Keratinocyte (primary cell): Measurements from ENCODE around the gene CLIP4. TPM values are rescaled to one million over a fixed set of nuclear protein-coding genes. Genes with fewer than 3 reads are reported as not detected.

Experiments used
- DNase-seq: peaks from one replicate; pipeline ENCODE4 v3.0.0-alpha.2; 2011; ENCODE audit warnings: low read depth, missing footprints, low spot score
- FAIRE-seq: peaks from 2 replicates; lab custom pipeline; 2011; peaks lifted over from hg19 to GRCh38; lab: Jason Lieb, UNC
- H2AFZ ChIP-seq: 2 replicates; pipeline ENCODE4 v1.6.0; 2012; ENCODE audit warnings: low read length, control low read depth, inconsistent platforms; ENCODE audit not compliant: control insufficient read depth
- H3K27ac ChIP-seq: 2 replicates; pipeline ENCODE4 v1.5.1; 2011; ENCODE audit warnings: low read length; ENCODE audit not compliant: control insufficient read depth, insufficient read depth
- H3K27me3 ChIP-seq: 3 replicates; pipeline ENCODE4 v1.6.0; 2011; ENCODE audit warnings: low read length; ENCODE audit not compliant: control insufficient read depth, insufficient read depth; ENCODE audit errors: extremely low read depth
- H3K36me3 ChIP-seq, 2 experiments: 2 replicates in 1 of 2; 3 replicates in 1 of 2; pipeline ENCODE4 v1.5.1; 2011; ENCODE audit warnings: low read length in 2 of 2, mild to moderate bottlenecking in 1 of 2; ENCODE audit not compliant: control insufficient read depth in 2 of 2, insufficient read depth in 2 of 2; ENCODE audit errors: extremely low read depth in 1 of 2
- H3K4me1 ChIP-seq: 3 replicates; pipeline ENCODE4 v1.5.1; 2011; ENCODE audit warnings: low read length; ENCODE audit not compliant: control insufficient read depth, insufficient read depth; ENCODE audit errors: extremely low read depth
- H3K4me2 ChIP-seq: 3 replicates; pipeline ENCODE4 v1.6.0; 2011; ENCODE audit warnings: low read depth, low read length; ENCODE audit not compliant: control insufficient read depth, insufficient read depth; ENCODE audit errors: extremely low read depth
- H3K4me3 ChIP-seq, 3 experiments: fragments of 200-600 bp in 1 of 3; sonication (generic) in 1 of 3; 2 replicates in 2 of 3; 3 replicates in 1 of 3; pipeline ENCODE4 v1.5.1; 2011 to 2016; ENCODE audit warnings: low read length in 3 of 3, mild to moderate bottlenecking in 3 of 3, control low read depth in 2 of 3, inconsistent platforms in 1 of 3, low read depth in 1 of 3, mixed read lengths in 1 of 3, mixed run types in 1 of 3, moderate library complexity in 1 of 3; ENCODE audit not compliant: control insufficient read depth in 2 of 3, insufficient read depth in 2 of 3; ENCODE audit errors: extremely low read depth in 1 of 3
- H3K79me2 ChIP-seq: 2 replicates; pipeline ENCODE4 v1.6.0; 2012; ENCODE audit warnings: low read length; ENCODE audit not compliant: control insufficient read depth, insufficient read depth
- H3K9ac ChIP-seq: 3 replicates; pipeline ENCODE4 v1.6.0; 2011; ENCODE audit warnings: low read length; ENCODE audit not compliant: control insufficient read depth, insufficient read depth; ENCODE audit errors: extremely low read depth
- H3K9me1 ChIP-seq: 3 replicates; pipeline ENCODE4 v1.6.0; 2011; ENCODE audit warnings: low read length; ENCODE audit not compliant: control insufficient read depth, insufficient read depth; ENCODE audit errors: extremely low read depth
- H3K9me3 ChIP-seq: 2 replicates; pipeline ENCODE4 v1.5.1; 2012; ENCODE audit warnings: low read depth, low read length; ENCODE audit not compliant: control insufficient read depth
- H4K20me1 ChIP-seq: 3 replicates; pipeline ENCODE4 v1.6.0; 2011; ENCODE audit warnings: low read length; ENCODE audit not compliant: control insufficient read depth, insufficient read depth; ENCODE audit errors: extremely low read depth
- CTCF ChIP-seq, 3 experiments: IDR thresholded peaks in 1 of 3; conservative IDR thresholded peaks in 1 of 3; optimal IDR thresholded peaks in 1 of 3; 2 replicates in 2 of 3; 3 replicates in 1 of 3; pipeline versions ENCODE3 to v1.5.1; 2011; ENCODE audit warnings: low read length in 3 of 3, mild to moderate bottlenecking in 3 of 3, moderate library complexity in 2 of 3, control low read depth in 1 of 3, inconsistent platforms in 1 of 3; ENCODE audit not compliant: insufficient read depth in 2 of 3; ENCODE audit errors: extremely low read depth in 1 of 3
- EZH2 ChIP-seq: IDR thresholded peaks from one replicate; pipeline ENCODE4 v1.6.1; 2012; ENCODE audit warnings: inconsistent platforms, mild to moderate bottlenecking, low read length, moderate library complexity
- dilution Hi-C: fragments of 300-500 bp; cut with MboI; formaldehyde crosslinking; loops from one replicate; pipeline ENCODE4 v1.7.0; 2020; ENCODE audit warnings: low sequenced_read_pairs; ENCODE audit not compliant: extremely low pct_ligation_motif_present
- polyA plus RNA-seq, 5 experiments: library from polyadenylated mRNA; depleted of rRNA in 3 of 5; stranded (reverse) in 3 of 5; stranded (forward) in 1 of 5; unstranded in 1 of 5; fragments of >200 nt; gene quantifications; 1 replicate in 1 of 5; 2 replicates in 3 of 5; 3 replicates in 1 of 5; pipeline versions ENCODE4 v1.2.1 to v1.2.3, GENCODE V29; 2011 to 2012; ENCODE audit warnings: missing spikeins in 2 of 5, low read depth in 1 of 5, low replicate concordance in 1 of 5

The CLIP4 gene
- polyA plus RNA-seq, 1 donor (not counting 4 experiments of a cell fraction or from before 2014, with no cell fraction given) = 46.6 TPM

- Histone ChIP-seq H3K9me3 (no peaks in the 10 kb centered on the region), H3K9me1 (no peaks in the 10 kb centered on the region), H3K27ac (no peak overlapping the region), H3K36me3 (no peaks in the 10 kb centered on the region), H3K4me2 (no peak overlapping the region), H4K20me1 (no peaks in the 10 kb centered on the region), H3K9ac (no peak overlapping the region), H3K4me3 (no peak overlapping the region), H3K4me1 (peaks cover 4% of the 10 kb centered on the region), H2AFZ (no peak overlapping the region), H3K79me2 (no peaks in the 10 kb centered on the region), H3K27me3 (peaks cover 7% of the 10 kb centered on the region)
- dilution Hi-C loops = no loop called here
- FAIRE-seq (peak; percentile 80), DNase-seq (no peak)
- TF ChIP-seq CTCF (optimal IDR thresholded peaks at IDR 0.05 in 1 of 3, IDR thresholded peaks at IDR 0.05 in 1 of 3, conservative IDR thresholded peaks at IDR 0.05 in 1 of 3; ENCODE audit: extremely low read depth in 1 of 3, insufficient read depth in 2 of 3, low read length in 3 of 3) (peak; percentile 90 to 98 (median 95)), EZH2 (no peak)
These were observed 123.3 kb downstream of the CLIP4 start for GRCh38 chr2:29238497-29238896.

Other genes starting within 250 kb of the CLIP4 start
- 10.4 to 16.2 TPM (median 12.1 TPM) in 3 replicates for gene TRMT61B, start 245.1 kb upstream of the CLIP4 start, polyA plus RNA-seq
- 86.2 to 125 TPM (median 99.9 TPM) in 3 replicates for gene WDR43, start 220.7 kb upstream of the CLIP4 start, polyA plus RNA-seq
- gene TOGARAM2, start 134.1 kb upstream of the CLIP4 start, polyA plus RNA-seq = 0.10 to 0.15 TPM in 2 of 3 replicates, not detected in the other
- gene PCARE, start 40.9 kb upstream of the CLIP4 start, polyA plus RNA-seq = 0.01 TPM in 1 of 3 replicates, not detected in the others